NCI-H187 treated with DMSO at 0.1 percent for 48 hours (cell line): ENCODE data around the gene ATXN7L3.
"Not testable (repeated sequence)": the region's sequence is repeated elsewhere in the genome, so short reads cannot be mapped to it uniquely, and the experiment has no call there.

Experiments
- DNase-seq: peaks from one replicate; lab custom pipeline; 2025; lab: John Stamatoyannopoulos, UW

The ATXN7L3 gene, protein sequence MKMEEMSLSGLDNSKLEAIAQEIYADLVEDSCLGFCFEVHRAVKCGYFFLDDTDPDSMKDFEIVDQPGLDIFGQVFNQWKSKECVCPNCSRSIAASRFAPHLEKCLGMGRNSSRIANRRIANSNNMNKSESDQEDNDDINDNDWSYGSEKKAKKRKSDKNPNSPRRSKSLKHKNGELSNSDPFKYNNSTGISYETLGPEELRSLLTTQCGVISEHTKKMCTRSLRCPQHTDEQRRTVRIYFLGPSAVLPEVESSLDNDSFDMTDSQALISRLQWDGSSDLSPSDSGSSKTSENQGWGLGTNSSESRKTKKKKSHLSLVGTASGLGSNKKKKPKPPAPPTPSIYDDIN

DNA sequence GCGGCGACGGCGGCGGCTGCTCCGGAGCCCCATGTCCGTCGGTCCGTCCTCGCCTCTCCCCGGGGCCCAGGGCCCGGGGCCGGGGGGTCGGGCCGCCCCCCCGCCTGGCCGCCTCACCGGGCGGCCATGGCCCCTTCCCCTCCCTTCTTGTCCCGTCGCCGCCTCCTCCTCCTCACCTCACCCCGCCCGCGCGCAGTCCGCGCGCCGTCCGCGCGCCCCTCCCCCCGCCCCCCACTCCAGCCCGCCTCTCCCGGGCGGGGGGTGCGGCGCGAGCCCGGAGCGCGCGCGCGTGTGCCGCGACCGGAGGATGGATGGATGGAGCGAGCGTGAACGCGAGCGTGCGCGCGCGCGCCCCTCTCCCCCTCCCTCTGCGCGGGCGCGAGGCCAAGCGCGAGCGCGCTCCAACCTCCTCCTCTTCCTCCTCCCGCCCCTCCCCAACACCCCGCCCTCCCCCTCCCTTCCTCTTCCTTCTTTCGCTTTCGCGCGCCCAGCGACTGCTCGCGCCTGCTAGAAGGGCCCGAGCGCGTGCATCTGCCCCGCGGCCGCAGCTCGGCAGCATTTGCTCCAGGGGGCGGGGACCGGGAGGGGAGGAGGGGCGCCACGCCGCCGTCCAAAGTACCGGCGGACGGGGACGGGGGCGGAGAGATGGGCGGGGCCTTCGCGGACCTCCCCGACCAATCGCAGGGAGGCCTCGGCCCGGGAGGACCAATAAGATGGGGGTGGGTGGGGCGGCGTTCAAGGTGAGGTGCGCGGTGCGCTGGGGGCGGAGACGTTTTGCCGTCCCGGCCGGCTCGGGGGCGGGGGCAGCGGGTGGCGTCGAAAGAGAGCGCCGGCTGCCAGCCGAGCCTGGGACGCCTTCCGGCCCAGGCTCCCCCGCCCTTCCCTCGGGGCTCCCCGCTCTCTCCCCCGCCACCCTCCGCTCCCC is at the start of gene ATXN7L3:
ATXN7L3 (minus strand) TSS at position 332 of the 925 bp plus-strand sequence. CDS start 1,814 bp downstream, outside the sequence.
- DNase-seq = peak; percentile 75

GRCh38 chr17:44247876-44248736 is 48.4 kb upstream of the ATXN7L3 start:
- no peak for DNase-seq

- no peak for DNase-seq
These were observed 47.8 kb upstream of the ATXN7L3 start for GRCh38 chr17:44247440-44247841.

DNA sequence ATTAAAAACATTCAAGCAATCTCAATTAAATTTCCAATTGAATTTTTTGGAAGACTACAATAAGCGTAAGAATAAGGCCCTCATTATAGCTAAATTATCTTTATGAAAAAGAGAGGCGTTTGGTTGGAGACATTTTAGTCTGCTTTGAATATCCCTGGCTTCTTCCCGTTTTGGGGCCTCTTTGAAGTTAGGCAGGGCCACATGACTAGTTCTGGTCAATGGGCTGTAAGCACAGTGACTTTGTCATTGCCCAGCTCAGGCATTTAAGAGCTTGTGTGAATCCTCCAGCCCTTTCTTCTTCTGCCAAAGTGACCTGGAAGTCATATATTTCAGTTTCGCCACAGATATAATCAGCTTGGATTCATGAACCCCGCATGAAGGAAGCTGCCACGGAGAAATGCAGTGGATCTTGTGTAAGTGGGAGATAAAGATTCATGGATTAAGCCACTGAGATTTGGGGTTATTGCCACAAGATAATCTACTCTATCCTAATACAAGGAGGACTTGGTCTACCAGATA is 41.5 kb upstream of the ATXN7L3 start:
- DNase-seq = no peak

- not testable (repeated sequence) for DNase-seq
These were observed 38.2 kb upstream of the ATXN7L3 start for GRCh38 chr17:44237886-44238285.

DNA sequence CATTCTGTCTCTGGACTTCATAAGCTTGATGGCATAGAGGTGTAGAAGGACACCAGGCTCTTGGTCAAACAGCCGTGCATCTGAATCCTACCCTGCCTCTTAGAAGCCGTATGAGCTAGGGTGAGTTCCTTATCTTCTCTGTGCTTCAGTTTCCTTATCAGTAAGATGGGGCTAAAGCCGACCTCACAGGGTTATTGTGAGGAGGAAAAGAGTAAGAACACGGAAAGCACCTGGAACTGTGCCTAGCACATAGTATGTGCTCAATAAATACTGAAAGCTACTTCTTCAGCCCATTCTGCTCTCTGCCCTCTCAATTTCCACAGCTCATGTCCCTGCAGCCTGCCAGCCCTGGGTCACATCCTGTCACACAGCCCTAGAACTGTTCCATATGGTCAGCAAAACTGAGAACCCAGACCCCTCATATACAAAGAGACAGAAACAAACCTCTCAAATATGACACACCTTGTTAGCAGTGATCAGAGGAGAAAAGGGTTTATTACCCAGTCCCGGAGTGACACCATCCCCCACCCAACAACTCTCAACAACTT is 36.8 kb upstream of the ATXN7L3 start:
- no peak for DNase-seq

- DNase-seq = no peak
These were observed 35.9 kb upstream of the ATXN7L3 start for GRCh38 chr17:44235583-44235936.

GRCh38 chr17:44233582-44233981 is 33.9 kb upstream of the ATXN7L3 start:
- DNase-seq = no peak

DNA sequence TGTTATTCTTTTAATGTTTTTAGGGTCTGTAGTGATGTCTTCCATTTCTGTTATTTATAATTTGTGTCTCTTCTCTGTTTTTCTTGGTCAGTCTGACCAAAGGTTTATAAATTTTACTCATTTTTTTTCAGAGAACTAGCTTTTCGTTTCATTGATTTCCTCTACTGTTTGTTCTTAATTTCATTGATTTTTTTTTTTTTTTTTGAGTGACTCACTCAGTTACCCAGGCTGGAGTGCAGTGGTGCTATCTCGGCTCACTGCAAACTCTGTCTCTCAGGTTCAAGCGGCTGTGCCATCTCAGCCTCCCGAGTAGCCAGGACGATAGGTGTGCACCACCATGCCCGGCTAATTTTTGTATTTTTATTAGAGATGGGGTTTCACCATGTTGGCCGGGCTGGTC is 32.4 kb upstream of the ATXN7L3 start:
- no peak for DNase-seq

DNA sequence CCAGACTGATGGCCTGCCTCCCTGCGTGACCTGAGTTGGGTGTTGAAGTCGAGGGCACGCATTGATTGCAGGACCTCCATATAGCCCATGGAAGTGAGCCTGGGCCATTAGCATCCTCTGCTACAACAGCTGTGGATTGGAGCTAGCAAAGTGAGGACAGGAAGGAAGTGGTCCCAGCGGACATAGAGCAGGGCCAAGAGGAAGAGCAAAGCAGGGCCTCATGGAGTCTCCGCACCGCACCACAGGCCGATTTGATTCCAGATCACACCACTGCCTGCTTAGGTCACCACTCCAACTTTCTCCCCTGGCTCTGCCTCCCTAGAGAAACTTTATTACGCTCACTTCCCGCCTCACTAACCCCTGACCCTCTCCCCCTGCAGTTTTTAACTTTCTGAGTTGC is 30.5 kb upstream of the ATXN7L3 start:
- no peak for DNase-seq

GRCh38 chr17:44229090-44229489 is 29.4 kb upstream of the ATXN7L3 start:
- DNase-seq = no peak

- no peak for DNase-seq
These were observed 23.9 kb upstream of the ATXN7L3 start for GRCh38 chr17:44223541-44224071.

- DNase-seq = no peak
These were observed 22.6 kb upstream of the ATXN7L3 start for GRCh38 chr17:44222112-44222869.

GRCh38 chr17:44221862-44222111 is 22.1 kb upstream of the ATXN7L3 start:
- DNase-seq = no peak

DNA sequence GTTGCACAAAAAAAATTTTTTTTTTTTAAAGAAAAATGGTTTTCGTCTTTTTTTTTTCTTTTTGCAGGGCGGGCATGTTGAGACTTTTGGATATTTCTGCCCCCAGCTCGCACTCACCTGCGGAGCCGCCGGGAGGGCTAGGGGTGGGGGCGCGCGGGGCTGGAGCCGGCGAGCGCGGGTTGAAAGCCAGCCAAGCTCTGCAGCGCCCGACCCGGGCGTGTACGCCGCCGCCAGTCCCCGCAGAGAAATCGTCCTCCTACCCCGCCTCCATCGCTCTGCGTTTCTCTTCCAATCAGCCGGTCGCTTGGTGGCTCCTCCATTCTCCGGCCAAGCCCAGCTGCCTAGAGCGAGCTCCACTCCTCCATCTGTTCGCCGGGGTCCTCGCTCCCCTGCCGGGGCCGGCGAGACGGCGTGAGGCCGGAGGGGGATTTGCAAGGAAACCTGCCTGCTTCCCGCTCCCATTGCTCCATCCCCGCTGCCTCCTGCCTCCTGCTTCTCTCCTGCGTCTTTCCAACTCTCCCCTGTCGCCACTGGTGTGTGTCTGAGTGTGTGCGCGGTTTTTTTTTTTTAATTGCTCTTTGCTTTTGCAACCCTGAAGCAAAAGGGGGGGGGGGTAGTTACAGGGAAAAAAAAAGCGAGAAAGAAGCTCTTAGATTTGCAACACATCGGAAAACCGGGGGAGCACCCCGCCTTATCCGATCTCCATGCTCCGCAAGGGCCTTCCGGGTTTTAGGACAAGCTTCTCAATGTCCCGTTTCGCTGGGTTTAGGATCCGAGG is 21.6 kb upstream of the ATXN7L3 start:
- peak; percentile 23 for DNase-seq

- DNase-seq = no peak
These were observed 20.8 kb upstream of the ATXN7L3 start for GRCh38 chr17:44220213-44221083.

GRCh38 chr17:44219616-44220212 is 20.0 kb upstream of the ATXN7L3 start, which contains the start of gene UBTF:
UBTF (minus strand) TSS chr17:44219675; CDS start chr17:44218229, 1,446 bp downstream.
- no peak for DNase-seq

DNA sequence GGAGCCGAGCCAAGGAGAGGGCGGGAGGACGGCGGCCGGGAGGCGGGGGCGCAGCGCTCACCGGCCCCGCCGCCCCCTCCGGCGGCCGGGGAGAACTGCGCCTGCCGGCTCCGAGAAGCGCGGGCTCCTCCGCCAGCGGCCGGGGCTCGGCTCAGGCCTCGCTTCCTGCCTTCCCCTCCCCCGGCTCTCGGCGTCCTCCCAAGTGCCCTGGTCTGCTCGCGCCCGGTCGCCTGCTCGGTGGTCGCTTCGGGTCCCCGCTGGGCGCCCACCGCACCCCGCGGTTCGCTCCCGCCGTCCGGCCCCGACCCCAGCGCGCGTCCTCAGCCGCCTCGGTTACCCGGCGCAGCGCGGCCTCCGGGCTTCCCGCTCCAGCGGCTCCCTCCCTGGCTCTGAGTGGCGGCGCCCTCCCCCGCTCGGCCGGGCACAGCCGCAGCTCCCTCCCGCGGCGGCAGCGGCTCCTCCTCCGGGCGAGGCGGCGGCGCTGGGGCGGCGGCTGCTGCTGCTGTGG is 19.5 kb upstream of the ATXN7L3 start:
- no peak for DNase-seq
